ENCODE measurements around the gene FBN1. TPM values are rescaled to one million over a fixed set of nuclear protein-coding genes. Genes with fewer than 3 reads are reported as not detected.

Gene FBN1
- polyA plus RNA-seq, 10 donors = 213 to 405 (median 259) TPM

DNA sequence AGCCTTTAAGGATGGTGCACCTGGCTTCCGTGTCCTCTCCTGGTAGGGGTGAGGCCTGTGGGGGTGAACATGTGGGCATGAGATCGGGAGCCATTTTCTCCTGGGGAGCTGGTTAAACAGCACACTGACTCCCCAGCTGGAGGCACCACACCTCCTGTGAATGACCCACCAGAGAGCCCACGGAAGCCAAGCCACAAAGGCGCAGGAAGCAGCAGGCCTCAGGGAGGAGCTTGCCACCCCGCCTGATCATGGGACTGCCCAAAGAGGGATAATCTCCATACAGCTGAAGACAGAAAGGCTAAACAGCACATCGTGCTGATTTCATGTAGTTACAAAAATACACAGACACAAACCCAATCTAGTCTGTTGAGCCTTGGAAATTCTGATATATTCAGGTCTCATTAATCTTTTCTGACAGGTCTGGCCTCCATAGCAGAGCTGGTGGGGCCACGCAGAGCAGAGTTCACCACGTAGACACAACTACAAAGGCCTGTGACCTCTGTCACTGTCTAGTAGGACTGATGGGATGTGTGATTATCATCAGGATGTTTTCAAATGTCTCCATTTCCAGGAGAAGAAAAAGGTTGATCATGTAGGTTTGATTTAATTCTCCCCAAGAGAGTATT lies 239.1 kb downstream of the FBN1 start:
- peak in 1 of 3 donors; percentile 64 for DNase-seq

- DNase-seq = no peak
These were observed 242.9 kb downstream of the FBN1 start for GRCh38 chr15:48402427-48403177.

GRCh38 chr15:48400086-48400485 lies 245.4 kb downstream of the FBN1 start:
- no peak for DNase-seq

DNA sequence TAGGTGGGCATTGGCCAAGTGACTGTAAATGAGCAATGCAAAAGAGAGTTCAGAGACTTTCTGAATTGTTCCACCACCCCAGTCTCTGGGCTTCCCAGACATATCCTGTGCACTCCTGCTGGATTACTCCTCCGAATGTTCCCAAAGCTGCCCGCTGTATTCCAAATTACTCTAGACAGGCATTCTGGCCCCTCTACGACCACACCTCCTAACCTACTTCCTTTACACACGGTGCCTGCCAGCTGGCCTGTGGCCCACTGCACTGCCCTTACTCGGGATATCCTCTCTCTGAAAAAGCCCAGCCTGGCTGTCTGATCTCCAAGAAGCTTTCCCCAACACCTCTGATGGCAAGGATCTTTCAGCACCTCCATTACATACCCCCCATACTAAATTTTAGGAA lies 247.7 kb downstream of the FBN1 start:
- DNase-seq = no peak

GRCh38 chr15:48396020-48396419 lies 249.5 kb downstream of the FBN1 start:
- no peak for DNase-seq

- DNase-seq = peak in 2 of 3 donors; percentile 86 to 89
These were observed 249.9 kb downstream of the FBN1 start for GRCh38 chr15:48395521-48396011.

DNA sequence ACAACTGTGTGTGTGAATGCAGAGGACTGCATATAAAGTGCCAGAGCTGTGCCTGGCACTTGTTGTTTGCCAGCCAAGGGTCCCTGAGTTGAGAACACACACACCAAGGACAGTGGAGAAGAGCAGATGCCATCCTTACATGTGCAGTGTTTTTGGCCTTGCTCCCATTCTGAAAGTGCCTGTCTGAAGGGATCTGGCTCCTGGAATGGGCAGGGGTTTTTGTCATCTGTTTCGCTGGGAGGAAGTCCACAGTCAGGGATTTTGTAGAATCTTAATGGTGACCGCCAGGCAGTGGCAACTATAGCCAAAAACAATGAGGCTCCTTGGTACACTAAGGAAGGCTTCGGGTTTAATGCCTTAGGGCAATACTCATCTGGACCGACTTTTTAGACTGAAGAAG lies 250.5 kb downstream of the FBN1 start:
- DNase-seq = peak in 1 of 3 donors; percentile 64

GRCh38 chr15:48393645-48394506 lies 251.6 kb downstream of the FBN1 start:
- peak in 2 of 3 donors; percentile 77 to 88 for DNase-seq

- peak; percentile 77 to 92 (median 86) for DNase-seq
These were observed 253.2 kb downstream of the FBN1 start for GRCh38 chr15:48392356-48392755.

- DNase-seq = no peak
These were observed 253.6 kb downstream of the FBN1 start for GRCh38 chr15:48391950-48392349.

DNA sequence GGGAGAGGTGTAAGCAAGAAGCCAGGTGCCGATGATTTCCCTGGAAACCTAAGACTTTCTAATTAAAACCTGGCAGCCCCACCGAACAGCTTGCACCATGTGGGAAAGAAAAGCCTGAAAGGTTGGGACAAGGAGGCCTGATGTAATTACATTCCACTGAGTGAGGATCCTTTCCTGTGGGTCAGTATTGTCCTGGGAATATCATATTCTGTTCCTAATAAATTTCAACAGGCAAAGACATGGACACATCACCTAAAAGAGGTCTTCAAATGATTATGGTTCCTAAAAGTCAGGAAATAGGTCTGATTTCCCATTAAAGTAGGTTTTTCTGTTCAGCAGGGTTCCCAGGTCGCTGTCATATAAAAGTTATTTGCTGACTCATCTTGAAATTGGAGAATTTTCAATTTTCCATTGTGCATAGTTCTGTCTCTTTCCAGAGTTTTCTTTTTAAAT lies 255.8 kb downstream of the FBN1 start:
- peak in 2 of 3 donors; percentile 79 to 89 for DNase-seq

DNA sequence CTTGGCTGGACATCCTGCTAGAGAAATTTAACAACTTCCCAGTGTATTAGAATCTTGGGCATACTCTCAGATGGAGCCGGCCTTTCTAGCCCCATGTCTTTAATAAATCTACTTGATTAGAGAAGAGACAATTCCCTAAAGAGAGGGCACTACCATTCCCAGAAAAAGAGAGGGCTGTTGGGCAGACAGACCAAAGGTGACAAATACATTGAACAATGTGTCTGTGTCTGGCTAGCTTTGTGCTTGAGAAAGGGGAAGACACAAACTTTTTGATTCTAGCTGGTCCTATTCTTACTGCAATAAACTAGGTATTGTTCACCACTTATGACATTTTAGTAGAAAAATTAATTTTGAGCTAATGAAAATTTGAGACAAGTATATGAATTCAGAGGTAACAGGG lies 256.6 kb downstream of the FBN1 start:
- DNase-seq = no peak

GRCh38 chr15:48388016-48388851 lies 257.3 kb downstream of the FBN1 start:
- DNase-seq = peak in 2 of 3 donors; percentile 56 to 88

DNA sequence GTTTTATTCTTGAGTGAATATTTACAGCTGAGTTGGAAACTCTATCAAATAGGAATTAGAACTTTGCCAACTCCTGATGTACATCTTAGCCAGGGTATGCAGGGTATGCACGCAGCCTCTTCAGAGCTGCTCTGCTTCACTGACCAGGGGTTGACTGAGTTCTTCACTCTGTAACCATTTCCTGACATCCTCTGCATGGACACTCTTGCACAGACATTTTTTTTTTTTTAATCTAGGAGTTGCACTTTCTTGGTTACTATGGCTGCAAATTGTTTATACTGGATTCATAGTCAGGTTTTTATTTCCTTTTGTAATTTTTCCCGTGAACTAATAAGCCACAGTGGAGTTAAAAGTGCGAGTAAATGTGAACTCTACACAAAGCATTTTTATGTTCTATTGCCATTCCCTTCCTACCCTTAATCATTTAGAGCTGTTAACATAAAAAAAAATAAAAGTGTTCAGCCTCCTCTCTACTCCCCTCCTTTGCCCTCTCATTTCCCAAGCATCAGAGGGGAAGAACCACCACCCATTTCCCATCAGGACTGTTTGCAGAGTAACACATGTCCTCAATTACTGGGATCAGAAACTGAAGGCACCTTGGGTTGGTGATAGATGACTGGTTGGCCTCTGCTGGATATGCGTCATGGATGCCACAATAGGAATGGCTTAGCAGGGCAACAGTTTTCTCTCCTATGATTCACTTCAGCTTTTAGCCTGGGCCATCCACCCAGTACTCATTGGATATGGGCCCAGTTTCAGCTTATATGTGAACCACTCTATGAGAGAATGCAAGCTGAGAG lies 260.3 kb downstream of the FBN1 start:
- DNase-seq = peak in 1 of 3 donors; percentile 96

DNA sequence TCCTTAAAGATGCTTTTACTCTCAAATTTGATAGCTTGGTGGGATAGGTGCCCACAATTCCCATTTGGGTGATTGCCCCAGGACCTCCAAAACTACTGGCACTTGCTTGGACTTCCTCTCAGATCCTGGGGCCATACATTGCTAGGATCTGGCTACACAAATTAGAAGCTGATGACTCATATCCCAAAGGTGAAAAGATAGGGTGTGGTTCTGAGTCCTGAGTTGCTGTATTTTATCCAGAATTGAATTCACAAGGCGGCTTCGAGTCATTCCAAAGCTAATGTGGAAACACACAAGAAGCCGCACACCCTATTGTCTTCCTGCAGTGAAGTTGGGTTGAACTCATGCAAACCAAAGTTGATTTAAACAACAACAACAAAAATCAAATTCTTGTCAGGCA lies 260.9 kb downstream of the FBN1 start:
- DNase-seq = peak in 2 of 3 donors; percentile 19 to 70

GRCh38 chr15:48383031-48383430 lies 262.5 kb downstream of the FBN1 start:
- DNase-seq = no peak

GRCh38 chr15:48381861-48382260 lies 263.6 kb downstream of the FBN1 start:
- no peak for DNase-seq

DNA sequence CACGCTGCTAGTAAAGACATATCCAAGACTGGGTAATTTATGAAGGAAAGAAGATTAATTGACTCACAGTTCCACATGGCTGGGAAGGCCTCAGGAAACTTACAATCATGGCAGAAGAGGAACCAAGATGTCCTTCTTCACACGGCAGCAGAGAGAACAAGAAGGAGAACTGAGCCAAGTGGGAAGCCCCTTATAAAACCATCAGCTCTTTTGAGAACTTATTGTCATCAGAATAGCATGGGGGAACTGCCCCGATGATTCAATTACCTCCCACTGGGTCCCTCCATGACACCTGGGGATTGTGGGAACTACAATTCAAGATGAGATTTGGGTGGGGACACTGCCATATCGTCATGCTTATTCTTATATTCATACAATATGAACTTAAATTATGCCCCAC lies 265.3 kb downstream of the FBN1 start:
- DNase-seq = no peak

DNA sequence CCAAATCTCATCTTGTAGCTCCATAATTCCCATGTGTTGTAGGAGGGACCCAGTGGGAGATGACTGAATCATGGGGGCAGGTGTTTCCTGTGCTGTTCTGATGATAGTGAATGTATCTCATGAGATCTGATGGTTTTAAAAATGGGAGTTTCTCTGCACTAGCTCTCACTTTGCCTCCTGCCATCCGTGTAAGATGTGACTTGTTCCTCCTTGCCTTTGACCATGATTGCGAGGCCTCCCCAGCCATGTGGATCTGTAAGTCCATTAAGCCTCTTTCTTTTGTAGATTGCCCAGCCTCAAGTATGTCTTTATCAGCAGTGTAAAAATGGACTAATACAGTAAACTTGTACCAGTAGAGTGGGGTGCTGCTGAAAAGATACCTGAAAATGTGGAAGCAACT lies 269.7 kb downstream of the FBN1 start:
- DNase-seq = no peak

DNA sequence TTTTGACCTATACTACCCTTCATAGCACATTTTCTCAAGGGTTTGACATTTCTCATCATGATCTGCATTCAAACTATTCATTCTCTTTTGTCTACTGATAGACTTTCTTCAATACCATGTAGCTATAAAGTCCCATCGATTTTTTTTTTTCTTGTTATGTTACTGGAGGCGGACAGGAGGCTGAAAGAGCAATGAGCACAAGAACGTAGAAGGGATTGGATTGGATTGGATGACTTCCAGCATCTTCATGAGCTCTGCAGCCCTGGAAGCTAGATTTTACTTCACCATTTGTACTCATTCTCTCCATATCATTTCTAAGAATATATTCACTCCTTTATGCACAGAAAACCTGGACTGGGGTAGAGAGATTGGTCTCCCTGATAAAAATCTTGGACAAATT lies 271.0 kb downstream of the FBN1 start:
- no peak for DNase-seq
